ENCODE results near the gene KRTAP1-4. TPM values are rescaled to one million over a fixed set of nuclear protein-coding genes. Genes with fewer than 3 reads are reported as not detected.
"Not testable (repeated sequence)": the region's sequence is repeated elsewhere in the genome, so short reads cannot be mapped to it uniquely, and the experiment has no call there.

The KRTAP1-4 gene
- total RNA-seq, 1 experiment from 2014 or later: not detected

DNA sequence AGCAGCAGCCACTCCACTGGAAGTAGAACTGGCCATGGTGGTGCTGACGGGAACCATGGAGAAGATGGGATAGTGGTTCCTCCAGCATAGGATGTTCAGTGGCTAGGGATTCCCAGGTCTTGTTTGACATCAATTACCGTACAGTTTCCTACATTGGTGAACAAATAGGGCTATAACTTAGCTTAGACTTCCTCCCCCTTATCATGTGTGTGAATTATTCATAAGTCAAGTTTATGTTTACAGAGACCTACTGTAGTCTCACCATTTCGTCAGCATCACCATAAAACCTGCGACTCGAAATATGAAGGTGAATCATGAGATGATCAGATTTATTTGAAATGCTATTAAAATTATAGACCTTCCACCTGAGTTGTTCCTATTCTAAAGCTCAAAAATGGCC lies 28.7 kb upstream of the KRTAP1-4 start:
- TF ChIP-seq, protein P1, sequence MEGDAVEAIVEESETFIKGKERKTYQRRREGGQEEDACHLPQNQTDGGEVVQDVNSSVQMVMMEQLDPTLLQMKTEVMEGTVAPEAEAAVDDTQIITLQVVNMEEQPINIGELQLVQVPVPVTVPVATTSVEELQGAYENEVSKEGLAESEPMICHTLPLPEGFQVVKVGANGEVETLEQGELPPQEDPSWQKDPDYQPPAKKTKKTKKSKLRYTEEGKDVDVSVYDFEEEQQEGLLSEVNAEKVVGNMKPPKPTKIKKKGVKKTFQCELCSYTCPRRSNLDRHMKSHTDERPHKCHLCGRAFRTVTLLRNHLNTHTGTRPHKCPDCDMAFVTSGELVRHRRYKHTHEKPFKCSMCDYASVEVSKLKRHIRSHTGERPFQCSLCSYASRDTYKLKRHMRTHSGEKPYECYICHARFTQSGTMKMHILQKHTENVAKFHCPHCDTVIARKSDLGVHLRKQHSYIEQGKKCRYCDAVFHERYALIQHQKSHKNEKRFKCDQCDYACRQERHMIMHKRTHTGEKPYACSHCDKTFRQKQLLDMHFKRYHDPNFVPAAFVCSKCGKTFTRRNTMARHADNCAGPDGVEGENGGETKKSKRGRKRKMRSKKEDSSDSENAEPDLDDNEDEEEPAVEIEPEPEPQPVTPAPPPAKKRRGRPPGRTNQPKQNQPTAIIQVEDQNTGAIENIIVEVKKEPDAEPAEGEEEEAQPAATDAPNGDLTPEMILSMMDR (IDR thresholded peaks at IDR 0.05; ENCODE audit: unreplicated experiment): no peak
- Mint-ChIP-seq H3K27me3 (ENCODE audit: unreplicated experiment) (no peaks in the 10 kb centered on the region), H3K4me1 (ENCODE audit: low read depth, unreplicated experiment) (peaks cover 46% of the 10 kb centered on the region), H3K9me3 (ENCODE audit: low read depth, unreplicated experiment) (no peaks in the 10 kb centered on the region), H3K4me3 (ENCODE audit: low read depth, unreplicated experiment) (peak overlapping the region; percentile 33), H3K27ac (ENCODE audit: unreplicated experiment) (peak overlapping the region; percentile 85), H3K36me3 (ENCODE audit: insufficient read depth, unreplicated experiment) (peaks cover 20% of the 10 kb centered on the region)
- no peak for DNase-seq
- intact Hi-C loops (cut with micrococcal nuclease; ENCODE audit: unreplicated experiment): no loop called here
- CTCF ChIA-PET: interaction anchor here (0.6 to 4.5 kb wide), 18 partner anchors 13 to 490 kb away, joined by 3 to 28 read pairs (median 4); partner anchors contain the start of genes KRT23 and KRTAP1-1
- no TSS peak for BruUV-seq (replicated peaks)

DNA sequence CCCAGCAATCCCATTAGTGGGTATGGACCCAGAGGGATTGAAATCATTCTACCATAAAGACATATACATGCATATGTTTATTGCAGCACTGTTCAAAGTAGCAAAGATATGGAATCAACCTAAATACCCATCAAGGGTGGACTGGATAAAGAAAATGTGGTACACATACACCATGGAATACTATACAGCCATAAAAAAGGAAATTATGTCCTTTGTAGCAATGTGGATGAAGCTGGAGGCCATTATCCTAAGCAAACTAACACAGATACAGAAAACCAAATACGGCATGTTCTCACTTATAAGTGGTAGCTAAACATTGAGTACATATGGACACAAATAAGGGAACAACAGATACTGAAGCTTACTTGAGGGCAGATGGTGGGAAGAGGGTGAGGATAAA lies 27.6 kb upstream of the KRTAP1-4 start:
- Mint-ChIP-seq H3K36me3 (ENCODE audit: insufficient read depth, unreplicated experiment) (peaks cover 20% of the 10 kb centered on the region), H3K4me1 (ENCODE audit: low read depth, unreplicated experiment) (peaks cover 41% of the 10 kb centered on the region), H3K27me3 (ENCODE audit: unreplicated experiment) (no peaks in the 10 kb centered on the region), H3K4me3 (ENCODE audit: low read depth, unreplicated experiment) (no peak overlapping the region), H3K9me3 (ENCODE audit: low read depth, unreplicated experiment) (peaks cover 2% of the 10 kb centered on the region), H3K27ac (ENCODE audit: unreplicated experiment) (peak overlapping the region; percentile 22)
- CTCF ChIA-PET: interaction anchor here (1.1 kb wide), 1 partner anchor 101 kb away, joined by 3 read pairs; no protein-coding TSS in a partner anchor
- BruUV-seq (replicated peaks): no TSS peak
- DNase-seq: no peak
- TF ChIP-seq, protein P1 (IDR thresholded peaks at IDR 0.05; ENCODE audit: unreplicated experiment): no peak
- intact Hi-C loops (cut with micrococcal nuclease; ENCODE audit: unreplicated experiment): no loop called here

DNA sequence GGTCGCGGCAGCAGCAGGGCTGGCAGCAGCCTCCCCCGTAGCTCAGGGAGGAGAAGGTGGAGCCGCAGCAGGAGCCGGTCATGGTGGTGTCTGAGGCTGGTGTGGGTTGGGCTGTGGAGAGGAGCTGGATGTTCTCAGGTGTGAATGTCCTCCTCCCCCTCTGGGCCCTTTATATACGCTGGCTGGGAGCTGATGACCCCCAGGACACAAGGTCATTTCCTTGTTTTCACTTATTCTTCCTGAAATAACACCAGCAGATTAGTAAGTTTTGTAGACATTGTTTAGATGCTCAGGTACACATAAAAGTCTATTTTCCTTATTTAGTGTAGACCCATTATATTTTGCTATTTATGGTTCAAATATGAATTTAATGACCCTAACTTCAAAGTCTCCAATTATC lies 25.1 kb upstream of the KRTAP1-4 start, which contains the start of gene KRTAP2-2:
TSS of gene KRTAP2-2 (minus strand) at position 101 of the 400 bp plus-strand sequence. CDS start at position 82, 19 bp downstream.
- BruUV-seq (replicated peaks); H3K36me3 Mint-ChIP-seq (ENCODE audit: insufficient read depth, unreplicated experiment); CTCF ChIA-PET; H3K27me3 Mint-ChIP-seq (ENCODE audit: unreplicated experiment); H3K9me3 Mint-ChIP-seq (ENCODE audit: low read depth, unreplicated experiment); H3K27ac Mint-ChIP-seq (ENCODE audit: unreplicated experiment); DNase-seq; intact Hi-C loops (cut with micrococcal nuclease; ENCODE audit: unreplicated experiment); H3K4me3 Mint-ChIP-seq (ENCODE audit: low read depth, unreplicated experiment): not testable (repeated sequence)
- peaks cover 25% of the 10 kb centered on the region for H3K4me1 Mint-ChIP-seq (ENCODE audit: low read depth, unreplicated experiment)

DNA sequence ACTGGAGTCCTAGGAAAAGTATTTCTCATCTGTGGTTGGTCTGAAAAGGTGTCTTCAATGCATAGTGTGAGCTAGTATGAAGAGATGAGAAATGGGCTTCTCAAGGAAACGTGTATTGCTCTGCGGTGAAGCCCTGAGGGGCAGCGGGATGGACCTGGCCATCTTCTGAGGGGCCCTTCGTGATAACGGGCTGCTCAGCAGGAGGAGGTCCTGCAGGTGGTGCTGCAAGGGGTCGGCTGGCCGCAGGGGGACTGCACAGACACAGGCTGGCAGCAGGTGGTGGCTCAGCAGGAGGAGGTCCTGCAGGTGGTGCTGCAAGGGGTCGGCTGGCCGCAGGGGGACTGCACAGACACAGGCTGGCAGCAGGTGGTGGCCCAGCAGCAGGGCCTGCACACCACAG lies 24.6 kb upstream of the KRTAP1-4 start:
- BruUV-seq (replicated peaks); H3K27ac Mint-ChIP-seq (ENCODE audit: unreplicated experiment); H3K4me3 Mint-ChIP-seq (ENCODE audit: low read depth, unreplicated experiment); CTCF ChIA-PET; DNase-seq; intact Hi-C loops (cut with micrococcal nuclease; ENCODE audit: unreplicated experiment); H3K36me3 Mint-ChIP-seq (ENCODE audit: insufficient read depth, unreplicated experiment); H3K9me3 Mint-ChIP-seq (ENCODE audit: low read depth, unreplicated experiment); H3K27me3 Mint-ChIP-seq (ENCODE audit: unreplicated experiment): not testable (repeated sequence)
- peaks cover 25% of the 10 kb centered on the region for H3K4me1 Mint-ChIP-seq (ENCODE audit: low read depth, unreplicated experiment)

- H3K4me3 Mint-ChIP-seq (ENCODE audit: low read depth, unreplicated experiment): no peak overlapping the region
- DNase-seq: no peak
- TF ChIP-seq, protein P1 (IDR thresholded peaks at IDR 0.05; ENCODE audit: unreplicated experiment): no peak
- peaks cover 2% of the 10 kb centered on the region for H3K9me3 Mint-ChIP-seq (ENCODE audit: low read depth, unreplicated experiment)
- intact Hi-C loops (cut with micrococcal nuclease; ENCODE audit: unreplicated experiment): no loop called here
- CTCF ChIA-PET: interaction anchor here (1.0 kb wide), 1 partner anchor 67 kb away, joined by 3 read pairs; no protein-coding TSS in a partner anchor
- H3K27ac Mint-ChIP-seq (ENCODE audit: unreplicated experiment): no peak overlapping the region
- H3K36me3 Mint-ChIP-seq (ENCODE audit: insufficient read depth, unreplicated experiment): peaks cover under 1% of the 10 kb centered on the region
- BruUV-seq (replicated peaks): no TSS peak
- H3K27me3 Mint-ChIP-seq (ENCODE audit: unreplicated experiment): no peaks in the 10 kb centered on the region
- H3K4me1 Mint-ChIP-seq (ENCODE audit: low read depth, unreplicated experiment): peaks cover 25% of the 10 kb centered on the region
These were observed 24.0 kb upstream of the KRTAP1-4 start for GRCh38 chr17:41054025-41054424.
